ENCODE data around the gene ANKRD42.
A peak's percentile ranks its signal among the peaks of the same experiment; 100 is the strongest.
"Not testable (repeated sequence)": the region's sequence is repeated elsewhere in the genome, so short reads cannot be mapped to it uniquely, and the experiment has no call there.

ANKRD42 gene

DNA sequence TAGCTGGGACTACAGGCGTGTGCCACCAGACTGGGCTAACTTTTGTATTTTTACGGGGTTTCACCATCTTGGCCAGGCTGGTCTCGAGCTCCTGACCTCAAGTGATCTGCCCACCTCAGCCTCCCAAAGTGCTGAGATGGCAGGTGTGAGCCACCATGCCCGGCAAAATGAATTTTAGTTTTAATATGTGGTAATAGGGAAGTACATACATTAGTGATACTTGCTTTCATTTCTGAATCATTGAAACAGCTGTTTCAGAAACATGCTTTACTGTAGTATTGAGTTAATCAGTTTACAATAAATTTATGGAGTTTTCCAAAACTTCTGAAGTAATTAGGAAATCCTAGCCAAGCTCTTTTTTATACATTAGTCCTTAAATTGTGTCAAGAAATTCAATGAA, 21.0 kb upstream of the ANKRD42 start:
- DNase-seq (ENCODE audit: low read depth): no peak

DNA sequence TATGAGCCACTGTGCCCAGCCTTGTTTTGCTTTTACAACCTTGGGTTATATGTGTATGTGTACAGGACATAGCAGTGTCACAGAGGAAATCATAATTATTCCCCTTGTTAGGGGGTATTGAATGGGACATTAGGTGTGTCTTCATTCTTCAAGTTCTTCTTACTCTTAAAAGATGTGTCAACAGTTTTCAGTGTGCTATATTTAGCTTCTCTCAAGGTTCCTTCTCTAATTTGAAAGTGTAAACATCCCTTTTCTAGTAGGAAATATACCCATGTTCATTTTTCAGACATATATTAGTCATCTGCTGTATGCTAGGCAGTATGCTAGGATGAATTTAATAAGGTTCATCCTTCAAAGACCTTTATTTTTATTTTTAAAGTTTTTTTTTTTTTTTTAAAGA, 19.5 kb upstream of the ANKRD42 start:
- no peak for DNase-seq (ENCODE audit: low read depth)

DNA sequence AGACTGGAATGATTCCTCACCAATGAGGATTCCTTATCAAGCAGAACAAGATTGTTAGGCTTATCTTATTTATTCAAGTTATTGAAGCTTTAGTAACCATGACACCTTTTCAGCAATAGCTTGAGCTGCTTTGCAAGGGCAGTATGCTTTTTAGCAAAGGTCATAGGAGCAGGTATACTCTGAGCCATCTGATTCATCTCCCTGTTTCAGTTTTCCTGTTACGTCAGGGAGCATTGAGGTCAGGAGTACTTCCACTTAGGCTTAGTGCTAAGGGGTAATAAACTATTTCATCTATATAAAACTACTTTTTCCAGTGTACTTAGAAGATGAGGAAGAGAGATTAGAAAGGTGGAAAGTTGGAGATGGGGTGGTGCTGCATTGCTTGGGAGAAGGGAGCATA, 17.7 kb upstream of the ANKRD42 start:
- no peak for DNase-seq (ENCODE audit: low read depth)

DNA sequence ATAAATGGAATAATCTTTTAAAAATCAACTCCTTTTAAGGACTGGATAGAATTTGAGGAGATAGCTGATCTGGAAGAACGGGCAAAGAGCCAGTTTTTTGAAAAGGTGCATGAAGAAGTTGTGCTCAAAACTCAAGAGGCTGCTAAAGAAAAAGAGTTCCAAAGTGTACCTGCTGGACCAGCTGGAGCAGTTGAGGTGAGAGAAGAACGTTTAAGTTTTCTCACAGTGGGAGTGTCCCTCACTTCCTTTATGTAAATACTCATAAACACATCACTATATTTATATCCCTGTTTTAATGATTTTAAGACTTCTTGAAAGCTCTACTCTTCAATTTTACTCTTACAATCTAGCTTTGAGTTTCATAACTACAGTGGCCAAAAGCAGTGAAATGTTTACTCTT, 11.7 kb upstream of the ANKRD42 start:
- DNase-seq (ENCODE audit: low read depth): no peak

DNA sequence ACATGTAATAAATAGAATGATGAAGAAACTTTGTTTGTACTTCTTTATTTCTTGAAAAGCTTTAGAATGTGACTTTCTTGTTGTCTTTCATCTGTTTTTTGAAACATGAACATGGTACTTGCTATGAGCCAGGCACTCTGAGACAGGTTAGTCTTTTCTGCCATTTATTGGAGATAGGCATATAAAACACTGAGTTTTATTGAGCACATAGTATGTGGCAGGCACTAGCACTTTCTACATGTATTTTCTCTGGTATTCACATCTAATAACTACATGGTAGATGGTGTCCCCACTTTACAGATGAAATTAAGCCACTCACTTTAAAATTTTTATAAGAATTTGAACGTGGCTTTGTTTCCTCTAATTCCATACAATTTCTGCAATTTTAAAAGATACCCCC, 7.7 kb upstream of the ANKRD42 start:
- DNase-seq (ENCODE audit: low read depth): no peak

DNA sequence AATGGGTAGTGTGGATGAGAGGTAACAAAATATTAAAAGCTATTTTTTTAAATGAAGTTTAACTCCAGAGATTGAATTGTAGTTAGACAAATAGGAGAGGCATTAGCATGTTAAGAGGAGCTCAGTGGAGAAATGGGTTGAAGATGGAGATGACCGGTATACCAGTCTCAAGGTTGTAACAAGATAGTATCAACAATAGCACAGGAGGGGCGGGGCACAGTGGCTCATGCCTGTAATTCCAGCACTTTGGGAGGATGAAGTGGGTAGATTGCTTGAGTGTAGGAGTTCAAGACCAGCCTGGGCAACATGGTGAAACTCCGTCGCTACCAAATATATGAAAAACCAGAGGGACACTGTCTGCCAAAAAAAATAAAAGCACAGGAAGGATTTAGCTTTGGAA, 6.0 kb upstream of the ANKRD42 start:
- DNase-seq (ENCODE audit: low read depth): no peak

DNA sequence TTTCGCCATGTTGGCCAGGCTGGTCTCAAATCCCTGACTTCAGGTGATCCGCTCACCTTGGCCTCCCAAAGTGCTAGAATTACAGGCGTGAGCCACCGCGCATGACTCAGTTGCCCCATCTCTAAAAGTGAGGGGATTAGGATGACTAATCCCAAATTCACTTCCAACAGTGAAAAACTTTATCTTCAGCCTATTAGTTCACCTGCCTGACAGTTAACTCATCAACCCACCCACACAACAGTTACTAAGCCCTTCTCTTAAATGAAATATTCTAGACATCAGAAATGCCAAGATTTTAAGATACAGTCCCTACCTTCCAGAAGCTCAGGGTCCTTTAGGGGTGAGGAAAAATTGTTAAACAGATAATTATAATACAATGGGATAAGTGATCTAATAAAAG, 2.0 kb upstream of the ANKRD42 start:
- no peak for DNase-seq (ENCODE audit: low read depth)

DNA sequence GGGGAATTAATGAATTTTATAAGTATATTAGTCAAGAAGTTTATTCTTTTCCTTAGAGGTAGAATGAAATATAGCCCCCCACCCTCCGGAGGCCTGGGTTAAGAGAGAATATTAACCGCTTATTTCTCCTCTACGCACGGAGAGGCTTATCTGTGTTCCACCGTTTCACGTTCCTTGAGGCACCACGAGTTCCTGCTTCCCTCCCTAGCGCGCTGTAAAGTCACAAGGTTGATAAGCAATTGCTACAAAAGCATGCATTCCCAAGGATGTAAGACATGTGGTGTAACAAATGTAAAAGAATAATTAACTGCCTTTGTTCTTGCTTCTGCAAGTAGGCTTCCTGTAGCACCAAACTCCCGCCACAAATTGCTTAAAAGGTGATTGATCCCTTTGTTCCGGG, 1.5 kb upstream of the ANKRD42 start:
- no peak for DNase-seq (ENCODE audit: low read depth)

DNA sequence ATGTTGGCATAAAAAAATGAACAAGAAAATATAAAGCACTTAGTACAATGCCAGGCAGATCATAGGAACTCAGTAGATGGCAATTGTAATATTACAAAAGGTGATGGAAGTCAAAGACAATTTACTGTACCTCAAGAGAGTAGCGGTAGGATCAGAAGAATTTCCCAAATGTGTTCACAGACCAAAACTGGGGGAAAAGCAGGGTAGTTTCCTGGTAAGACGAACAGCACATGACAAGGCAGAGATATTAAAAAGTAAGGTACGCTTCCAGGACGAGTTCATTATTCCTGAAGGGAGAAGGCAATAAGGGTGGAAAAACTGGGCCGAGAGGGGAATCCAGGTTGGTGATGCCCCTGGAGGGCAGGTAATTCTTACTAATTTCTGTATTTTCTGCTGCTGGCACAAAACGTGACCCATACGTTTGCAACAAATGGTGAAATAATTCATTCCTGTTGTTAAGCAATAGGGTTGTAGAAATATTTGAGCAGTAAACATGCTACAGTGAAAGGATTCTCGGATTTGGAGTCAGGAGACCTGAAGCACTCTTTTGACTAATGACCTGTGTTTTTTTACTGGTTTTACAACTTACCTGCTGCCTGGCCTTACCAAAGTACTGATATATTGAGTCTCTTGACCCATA, 786 bp upstream of the ANKRD42 start:
- no peak for DNase-seq (ENCODE audit: low read depth)

DNA sequence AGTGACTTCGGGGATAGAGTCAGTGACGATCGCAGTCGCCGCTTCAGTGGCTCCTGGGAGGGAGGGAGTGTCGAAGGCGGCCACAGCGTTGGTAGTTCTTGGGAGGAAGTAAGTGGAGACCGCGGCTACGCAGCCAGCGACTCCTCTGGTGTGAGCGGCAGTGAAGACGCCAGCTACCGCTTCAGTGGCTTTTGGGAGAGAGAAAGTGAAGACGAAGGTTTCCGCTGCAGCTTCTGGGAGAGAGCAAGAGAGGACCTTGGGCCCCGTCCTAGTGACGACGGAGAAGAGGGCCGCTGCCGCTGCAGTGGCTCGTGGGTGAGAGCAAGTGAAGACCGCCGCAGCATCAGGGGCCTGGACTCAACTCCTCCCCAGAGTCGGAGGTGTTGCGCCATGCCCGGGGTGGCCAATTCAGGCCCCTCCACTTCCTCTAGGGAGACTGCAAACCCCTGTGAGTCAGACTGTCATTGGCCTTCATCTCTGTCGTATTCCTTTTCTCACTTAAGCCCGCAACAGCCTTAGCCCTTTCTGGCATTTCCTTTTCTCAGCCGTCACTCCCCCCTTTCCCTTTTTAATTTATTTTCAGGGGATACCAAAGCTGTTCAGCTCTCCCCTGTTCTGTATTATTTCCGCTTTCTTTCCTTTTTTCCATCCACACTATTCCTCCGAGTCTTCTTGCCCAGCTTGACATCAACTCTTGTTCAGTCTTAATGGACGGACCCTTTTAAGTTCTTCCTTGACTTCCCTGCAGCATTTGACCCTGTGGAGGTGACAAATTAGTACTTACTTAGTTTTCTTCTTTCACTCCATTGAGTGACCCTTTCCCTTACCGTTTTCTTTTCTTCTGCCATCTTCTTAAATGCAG, 1.0 kb downstream of the ANKRD42 start:
- peak; percentile 50 for DNase-seq (ENCODE audit: low read depth)

DNA sequence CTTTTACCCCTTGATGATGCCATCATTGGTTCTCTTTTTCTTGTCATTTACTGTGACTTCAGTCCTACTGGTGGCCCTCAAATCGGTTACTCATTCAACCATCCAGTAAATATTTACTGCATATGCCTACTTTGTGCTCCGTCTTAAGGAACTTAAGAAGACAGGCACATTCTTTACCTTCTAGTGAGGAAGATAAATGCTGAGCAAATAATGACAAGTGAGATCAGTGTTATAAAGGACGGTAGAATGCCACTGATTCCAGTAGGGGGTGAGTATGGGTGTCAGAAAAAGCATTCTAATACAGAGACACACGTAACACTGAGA, 1.6 kb downstream of the ANKRD42 start:
- no peak for DNase-seq (ENCODE audit: low read depth)

DNA sequence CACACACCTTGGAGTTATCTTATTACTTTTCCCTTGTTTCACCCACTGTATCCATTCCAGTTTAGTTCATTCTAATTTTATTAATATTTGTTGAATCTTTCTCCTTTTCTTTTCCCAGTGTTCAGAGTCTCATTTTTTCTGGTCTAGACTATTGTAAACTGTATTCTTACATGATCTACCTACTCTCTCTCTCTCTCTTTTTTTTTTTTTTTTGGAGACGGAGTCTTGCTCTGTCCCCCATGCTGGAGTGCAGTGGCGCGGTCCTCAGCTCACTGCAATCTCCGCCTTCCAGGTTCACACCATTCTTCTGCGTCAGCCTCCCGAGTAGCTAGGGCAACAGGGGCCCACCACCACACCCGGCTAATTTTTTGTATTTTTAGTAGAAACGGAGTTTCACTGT, 2.1 kb downstream of the ANKRD42 start:
- no peak for DNase-seq (ENCODE audit: low read depth)

DNA sequence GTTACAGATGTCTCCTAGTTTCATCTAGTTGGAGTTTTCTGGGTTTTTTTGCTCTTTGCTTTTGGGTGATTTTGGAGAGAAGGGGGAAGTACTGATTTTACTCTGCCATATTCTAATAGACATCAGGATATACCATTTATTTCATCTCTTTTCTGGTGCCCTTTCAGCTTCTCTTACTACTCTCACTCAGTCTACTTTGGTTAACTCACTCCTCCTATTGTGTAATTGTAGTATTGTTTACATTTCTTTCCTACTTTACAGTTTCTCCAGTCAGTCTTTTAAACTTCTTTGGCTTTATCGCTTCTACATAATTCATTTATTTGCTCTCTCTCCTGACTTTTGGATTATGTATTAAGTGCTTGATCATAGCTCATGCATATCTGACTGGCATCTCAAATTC, 6.5 kb downstream of the ANKRD42 start:
- DNase-seq (ENCODE audit: low read depth): no peak

DNA sequence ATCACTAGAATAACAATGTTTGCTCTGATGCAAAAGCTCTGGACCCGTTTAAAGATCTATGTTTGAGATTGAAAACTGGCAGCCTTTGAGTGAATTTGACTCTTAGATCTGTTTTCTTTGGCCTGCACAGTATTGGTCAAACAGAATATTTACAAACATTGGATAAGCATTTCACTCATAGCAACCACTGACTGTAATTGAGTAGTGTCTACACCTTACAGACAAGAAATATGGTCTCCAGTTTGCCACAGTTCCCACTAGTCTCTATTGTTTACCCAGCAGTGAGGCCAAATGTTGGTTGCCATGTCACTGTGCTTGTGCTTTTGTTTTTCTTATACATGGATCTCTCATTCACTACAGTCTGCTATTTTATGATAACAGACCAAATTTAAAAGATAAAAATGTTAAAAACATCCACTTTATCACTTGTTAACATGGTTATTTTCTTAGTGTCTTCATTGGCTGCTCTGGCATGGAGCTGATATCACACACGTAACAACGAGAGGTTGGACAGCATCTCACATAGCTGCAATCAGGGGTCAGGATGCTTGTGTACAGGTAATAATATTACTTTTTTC, 12.2 kb downstream of the ANKRD42 start:
- no peak for DNase-seq (ENCODE audit: low read depth)

DNA sequence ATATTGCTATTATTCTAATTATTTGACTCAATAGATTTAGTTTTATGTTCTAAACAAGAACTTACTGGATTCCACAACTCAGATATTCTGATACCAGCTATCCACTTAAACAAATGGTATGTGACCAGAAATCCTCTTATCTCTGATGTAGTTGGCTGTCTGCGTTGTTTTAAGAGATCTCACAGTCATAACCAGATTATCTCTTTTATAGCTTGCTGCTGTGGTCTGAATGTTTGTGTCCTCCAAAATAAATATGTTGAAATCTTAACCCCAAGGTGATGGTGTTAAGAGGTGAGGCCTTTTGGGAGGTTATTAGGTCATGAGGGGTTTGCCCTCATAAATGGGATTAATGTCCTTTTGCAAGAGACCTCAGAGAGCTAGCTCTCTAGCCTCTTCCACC, 12.7 kb downstream of the ANKRD42 start:
- DNase-seq (ENCODE audit: low read depth): no peak

DNA sequence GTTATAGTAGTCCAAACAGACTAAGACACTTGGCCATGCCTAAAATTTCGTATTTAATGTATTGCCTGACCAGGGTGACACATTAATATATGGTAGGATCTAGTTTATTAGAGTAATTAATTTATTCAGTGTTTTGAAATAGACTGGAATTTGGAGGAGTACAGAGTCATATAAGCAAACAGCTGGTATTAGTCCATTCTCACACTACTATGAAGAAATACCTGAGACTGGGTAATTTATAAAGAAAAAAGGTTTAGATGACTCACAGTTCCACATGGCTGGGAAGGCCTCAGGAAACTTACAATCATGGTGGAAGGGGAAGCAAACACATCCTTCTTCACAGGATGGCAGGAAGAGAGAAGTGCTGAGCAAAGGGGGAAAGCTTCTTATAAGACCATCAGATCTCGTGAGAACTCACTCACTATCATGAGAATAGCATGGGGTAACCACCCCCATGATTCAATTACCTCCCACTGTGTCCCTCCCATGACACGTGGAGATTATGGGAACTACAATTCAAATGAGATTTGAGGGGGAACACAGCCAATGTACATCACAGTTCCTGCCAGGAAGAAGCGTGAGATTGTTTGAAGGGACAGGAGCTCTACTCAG, 13.4 kb downstream of the ANKRD42 start:
- DNase-seq (ENCODE audit: low read depth): not testable (repeated sequence)

DNA sequence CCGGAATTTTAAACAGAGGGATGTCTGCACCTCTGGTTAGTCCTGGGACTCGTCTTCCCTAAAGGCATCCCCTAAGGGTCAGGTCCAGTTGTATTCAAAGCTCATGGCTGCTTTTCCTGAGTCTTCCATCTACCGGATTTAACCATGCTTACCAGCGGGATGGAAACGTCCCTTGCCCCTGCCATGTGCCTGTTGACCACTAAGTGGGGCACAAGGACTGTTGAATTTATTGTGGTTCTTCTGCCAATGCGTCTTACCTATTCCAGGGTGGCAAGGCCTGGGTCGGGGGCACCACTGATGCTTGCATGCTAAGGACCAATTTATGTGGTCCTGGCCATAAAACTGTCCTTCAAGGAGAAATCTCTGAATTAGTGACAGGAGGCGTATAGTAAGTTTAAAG, 25.6 kb downstream of the ANKRD42 start:
- no peak for DNase-seq (ENCODE audit: low read depth)

DNA sequence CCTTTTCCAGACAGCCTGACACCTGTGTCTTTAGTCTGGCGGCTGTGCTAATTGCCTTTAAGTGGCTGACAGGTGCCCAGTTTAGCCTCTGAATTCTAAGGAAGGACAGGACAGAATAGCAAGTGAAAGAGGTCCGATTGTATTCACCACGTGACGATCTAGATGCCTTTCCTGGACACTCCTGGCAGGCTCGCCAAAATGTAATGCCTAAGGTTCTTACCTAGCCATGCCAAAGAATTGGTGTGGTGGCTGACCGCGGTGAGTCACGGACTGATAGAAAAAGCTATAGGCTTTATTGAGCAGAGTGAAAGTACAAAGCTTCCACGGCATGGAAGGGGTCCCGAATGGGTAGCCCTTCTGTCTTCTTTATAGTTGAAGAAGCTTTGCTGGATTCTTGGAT, 26.7 kb downstream of the ANKRD42 start:
- no peak for DNase-seq (ENCODE audit: low read depth)

DNA sequence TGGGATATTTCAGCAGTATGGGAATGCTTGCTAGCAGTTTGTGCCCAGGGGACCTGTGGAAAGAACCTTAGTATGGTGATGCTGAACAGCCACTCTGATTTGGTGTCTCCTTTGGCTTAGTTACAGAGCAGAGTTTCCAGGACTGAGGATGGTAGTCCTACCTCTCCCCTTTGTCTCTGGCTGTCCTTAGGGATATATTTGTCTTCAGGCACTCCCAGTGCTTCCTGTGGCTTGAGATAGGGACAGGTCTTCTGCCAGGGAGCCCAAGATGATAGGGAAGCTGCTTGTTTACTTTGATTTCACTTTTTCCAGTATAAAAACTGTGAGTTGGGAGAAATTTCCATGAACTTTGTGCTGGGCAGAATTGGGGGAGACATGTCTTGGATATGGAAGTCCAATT, 28.2 kb downstream of the ANKRD42 start:
- DNase-seq (ENCODE audit: low read depth): no peak

DNA sequence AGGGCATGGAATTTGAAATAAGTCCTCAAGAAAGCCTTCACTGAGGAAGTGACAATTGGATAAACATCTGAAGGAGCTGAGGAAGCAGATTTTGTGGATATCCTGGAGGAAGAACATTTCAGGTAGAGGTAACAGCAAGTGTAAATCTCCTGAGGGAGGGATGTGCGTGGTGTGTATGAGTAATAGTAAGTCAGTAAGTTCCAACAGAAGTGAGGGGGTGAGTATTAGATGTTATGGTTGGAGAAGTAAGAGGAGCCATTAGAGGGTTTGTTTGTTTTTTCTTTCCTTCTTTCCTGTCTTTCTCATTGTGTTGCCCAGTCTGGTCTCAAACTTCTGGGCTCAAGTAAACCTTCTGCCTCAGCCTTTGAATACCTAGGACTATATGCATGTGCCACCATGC, 29.0 kb downstream of the ANKRD42 start:
- no peak for DNase-seq (ENCODE audit: low read depth)

DNA sequence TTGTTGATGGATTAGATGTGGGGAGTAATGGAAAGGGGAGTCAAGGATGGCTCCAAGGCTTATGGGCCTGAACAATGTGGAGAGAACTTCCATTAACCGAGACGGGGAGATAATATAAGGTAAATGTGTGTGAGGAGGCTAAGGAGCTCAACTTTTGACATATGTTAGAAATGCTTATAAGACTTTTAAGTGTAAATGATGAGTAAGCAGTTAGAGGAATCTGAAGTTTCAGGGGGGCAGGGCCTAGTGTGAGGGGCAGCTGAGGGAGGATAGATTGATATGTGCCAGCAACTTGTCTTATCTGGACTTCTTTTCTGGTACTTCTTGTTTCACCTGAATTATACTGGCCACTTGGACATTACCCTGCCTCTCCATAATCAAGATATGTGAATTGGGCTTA, 29.9 kb downstream of the ANKRD42 start:
- DNase-seq (ENCODE audit: low read depth): no peak

DNA sequence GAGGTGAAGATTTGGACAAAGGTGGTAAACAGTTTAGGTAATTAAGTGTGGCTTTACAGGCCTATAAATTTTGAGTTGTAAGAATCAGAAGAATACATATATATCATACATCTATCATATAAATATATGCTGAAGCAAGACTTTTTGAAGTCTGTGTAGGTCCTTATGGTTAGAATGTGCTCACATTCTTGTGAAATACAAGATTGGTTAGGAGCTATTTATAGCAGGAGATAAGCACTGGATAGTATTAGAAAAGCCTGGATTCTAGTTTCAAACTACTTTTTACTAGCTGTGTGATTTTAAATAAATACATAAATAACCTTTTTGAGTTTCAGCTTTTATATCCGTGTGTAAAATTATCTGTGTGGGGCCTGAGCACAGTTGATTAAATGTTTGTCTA, 42.3 kb downstream of the ANKRD42 start:
- no peak for DNase-seq (ENCODE audit: low read depth)

DNA sequence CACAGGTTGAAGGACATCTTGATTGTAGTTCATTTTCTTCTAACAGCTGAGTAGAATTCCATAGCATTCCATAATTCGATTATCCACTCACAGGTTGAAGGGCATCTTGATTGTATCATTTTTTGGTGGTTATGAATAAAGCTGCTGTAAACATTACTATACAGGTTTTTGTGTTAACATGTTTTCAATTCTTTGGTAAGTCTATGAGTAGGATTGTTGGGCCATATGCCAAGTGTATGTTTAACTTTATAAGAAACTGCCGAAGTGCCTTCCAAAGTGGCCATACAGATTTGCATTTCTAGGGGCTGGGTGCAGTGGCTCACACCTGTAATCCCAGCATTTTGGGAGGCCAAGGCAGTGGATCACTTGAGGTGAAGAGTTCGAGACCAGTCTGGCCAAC, 44.6 kb downstream of the ANKRD42 start:
- DNase-seq (ENCODE audit: low read depth): no peak

Data from T-helper 22 cell (primary cell).